H9 (cell line): ENCODE measurements around the gene KCNJ11. TPM values are rescaled to one million over a fixed set of nuclear protein-coding genes. Genes with fewer than 3 reads are reported as not detected.

ENCODE experiments used
- DNase-seq: peaks from one replicate; pipeline ENCODE4 v3.0.0-alpha.2; 2017
- H2AFZ ChIP-seq: one replicate; pipeline ENCODE4 v1.6.1; 2013; ENCODE audit warnings: mild to moderate bottlenecking, low read length, control low read depth, moderate library complexity
- H2AK5ac ChIP-seq: 2 replicates; pipeline ENCODE4 v1.6.1; 2013; ENCODE audit warnings: low read length, control low read depth, mixed read lengths; ENCODE audit not compliant: insufficient read length
- H2BK120ac ChIP-seq: one replicate; pipeline ENCODE4 v1.6.1; 2013; ENCODE audit warnings: low read depth, mild to moderate bottlenecking, low read length, control low read depth, inconsistent platforms; ENCODE audit not compliant: poor library complexity, severe bottlenecking
- H2BK12ac ChIP-seq: 2 replicates; pipeline ENCODE4 v1.6.1; 2013; ENCODE audit warnings: low read length, control low read depth, mixed read lengths, low read depth; ENCODE audit not compliant: insufficient read length
- H2BK15ac ChIP-seq: 2 replicates; pipeline ENCODE4 v1.6.1; 2013; ENCODE audit warnings: low read depth, low read length, control low read depth
- H2BK20ac ChIP-seq: one replicate; pipeline ENCODE4 v1.6.1; 2013; ENCODE audit warnings: low read depth, mild to moderate bottlenecking, low read length, control low read depth, inconsistent platforms; ENCODE audit not compliant: poor library complexity, severe bottlenecking
- H2BK5ac ChIP-seq: 2 replicates; pipeline ENCODE4 v1.6.1; 2013; ENCODE audit warnings: low read length, control low read depth, mixed read lengths; ENCODE audit not compliant: insufficient read length
- H3K14ac ChIP-seq: 2 replicates; pipeline ENCODE4 v1.6.1; 2013; ENCODE audit warnings: low read length, control low read depth; ENCODE audit not compliant: insufficient read depth
- H3K18ac ChIP-seq: 2 replicates; pipeline ENCODE4 v1.6.1; 2013; ENCODE audit warnings: low read depth, mild to moderate bottlenecking, mixed read lengths, low read length, control low read depth; ENCODE audit not compliant: insufficient read length
- H3K23ac ChIP-seq: 2 replicates; pipeline ENCODE4 v1.6.1; 2013; ENCODE audit warnings: low read length, control low read depth, mixed read lengths, low read depth; ENCODE audit not compliant: insufficient read length
- H3K23me2 ChIP-seq: 2 replicates; pipeline ENCODE4 v1.6.1; 2013; ENCODE audit warnings: low read depth, mild to moderate bottlenecking, mixed read lengths, low read length, control low read depth; ENCODE audit not compliant: insufficient read length, poor library complexity, severe bottlenecking
- H3K27ac ChIP-seq: 2 replicates; pipeline ENCODE4 v1.5.1; 2013; ENCODE audit warnings: low read length, control low read depth, mixed read lengths, low read depth; ENCODE audit not compliant: insufficient read length
- H3K27me3 ChIP-seq: 2 replicates; pipeline ENCODE4 v1.6.1; 2013; ENCODE audit warnings: low read length, control low read depth, inconsistent platforms; ENCODE audit not compliant: insufficient read depth
- H3K4ac ChIP-seq: 2 replicates; pipeline ENCODE4 v1.6.1; 2013; ENCODE audit warnings: low read depth, mild to moderate bottlenecking, control low read depth, inconsistent platforms, low read length, moderate library complexity
- H3K4me1 ChIP-seq: 2 replicates; pipeline ENCODE4 v1.6.1; 2013; ENCODE audit warnings: low read length, control low read depth, inconsistent platforms; ENCODE audit not compliant: insufficient read depth
- H3K4me2 ChIP-seq: 2 replicates; pipeline ENCODE4 v1.6.1; 2013; ENCODE audit warnings: low read length, control low read depth, mixed read lengths; ENCODE audit not compliant: insufficient read length, insufficient read depth
- H3K56ac ChIP-seq: 2 replicates; pipeline ENCODE4 v1.6.1; 2013; ENCODE audit warnings: low read depth, mild to moderate bottlenecking, mixed read lengths, low read length, control low read depth; ENCODE audit not compliant: insufficient read length
- H3K79me1 ChIP-seq: 2 replicates; pipeline ENCODE4 v1.6.1; 2013; ENCODE audit warnings: low read depth, mild to moderate bottlenecking, moderate library complexity, low read length, control low read depth, inconsistent platforms; ENCODE audit not compliant: insufficient read depth, poor library complexity, severe bottlenecking
- H3K79me2 ChIP-seq: 2 replicates; pipeline ENCODE4 v1.6.1; 2013; ENCODE audit warnings: low read length, control low read depth, inconsistent platforms; ENCODE audit not compliant: insufficient read depth
- H3K9ac ChIP-seq: 2 replicates; pipeline ENCODE4 v1.6.1; 2013; ENCODE audit warnings: low read length, control low read depth, mixed read lengths; ENCODE audit not compliant: insufficient read length; ENCODE audit errors: extremely low read depth
- H3K9me3 ChIP-seq: one replicate; pipeline ENCODE4 v1.6.1; 2013; ENCODE audit warnings: low read depth, low read length, inconsistent platforms; ENCODE audit not compliant: control insufficient read depth
- H3T11ph ChIP-seq: one replicate; pipeline ENCODE4 v1.6.1; 2013; ENCODE audit warnings: mild to moderate bottlenecking, low read length, control low read depth, inconsistent platforms
- H4K20me1 ChIP-seq: one replicate; pipeline ENCODE4 v1.6.1; 2013; ENCODE audit not compliant: control insufficient read depth, insufficient read length, insufficient read depth
- H4K5ac ChIP-seq: 2 replicates; pipeline ENCODE4 v1.6.1; 2013; ENCODE audit warnings: low read depth, mild to moderate bottlenecking, mixed read lengths, low read length, control low read depth; ENCODE audit not compliant: insufficient read length
- H4K8ac ChIP-seq: replicated peaks from 2 replicates; pipeline ENCODE4 v1.6.1; 2013; ENCODE audit warnings: low read length, control low read depth, mixed read lengths, low read depth; ENCODE audit not compliant: insufficient read length
- H4K91ac ChIP-seq: 2 replicates; pipeline ENCODE4 v1.6.1; 2013; ENCODE audit warnings: low read depth, mild to moderate bottlenecking, moderate library complexity, mixed read lengths, low read length, control low read depth; ENCODE audit not compliant: insufficient read length
- H3K27ac Mint-ChIP-seq, 3 experiments: 2 replicates in 2 of 3; 3 replicates in 1 of 3; pipeline ENCODE4 v1.8.0; 2020 to 2021; ENCODE audit warnings: mixed read lengths in 3 of 3, mild to moderate bottlenecking in 1 of 3, moderate library complexity in 1 of 3
- H3K27me3 Mint-ChIP-seq: 2 replicates; pipeline ENCODE4 v1.8.0; 2021; ENCODE audit warnings: low read depth, mild to moderate bottlenecking, moderate library complexity, mixed read lengths
- H3K36me3 Mint-ChIP-seq, 3 experiments: 2 replicates in 2 of 3; 3 replicates in 1 of 3; pipeline ENCODE4 v1.8.0; 2020 to 2021; ENCODE audit warnings: low read depth in 3 of 3, mixed read lengths in 3 of 3; ENCODE audit not compliant: insufficient read depth in 1 of 3
- H3K4me1 Mint-ChIP-seq, 2 experiments: 2 replicates each; pipeline ENCODE4 v1.8.0; 2020; ENCODE audit warnings: mixed read lengths in 2 of 2
- H3K4me3 Mint-ChIP-seq, 2 experiments: 2 replicates in 1 of 2; 3 replicates in 1 of 2; pipeline ENCODE4 v1.8.0; 2020 to 2021; ENCODE audit warnings: mild to moderate bottlenecking in 2 of 2, mixed read lengths in 2 of 2, moderate library complexity in 1 of 2
- H3K9me3 Mint-ChIP-seq, 2 experiments: 2 replicates in 1 of 2; 3 replicates in 1 of 2; pipeline ENCODE4 v1.8.0; 2020; ENCODE audit warnings: mild to moderate bottlenecking in 2 of 2, mixed read lengths in 2 of 2, moderate library complexity in 1 of 2
- CTCF ChIP-seq: fragments of 200-600 bp; sonication (generic); conservative IDR thresholded peaks from 3 replicates; pipeline ENCODE4 v1.8.0; 2021; ENCODE audit warnings: antibody characterized with exemption, mild to moderate bottlenecking
- WGBS: extraction: QIAGEN DNeasy Blood & Tissue Kit; methylation state at CpG from one replicate; pipeline ENCODE4 v1.1.7; 2013; ENCODE audit warnings: missing lambda C conversion rate, low lambda C conversion rate, mixed read lengths; ENCODE audit not compliant: insufficient read length; ENCODE audit errors: extremely low coverage; 5-methylcytosine and 5-hydroxymethylcytosine counted together
- total RNA-seq: library from RNA; stranded (reverse); gene quantifications from 2 replicates; pipeline ENCODE4 v1.2.1, GENCODE V29; 2021

KCNJ11 gene
- total RNA-seq, 1 experiment from 2014 or later, result 2.3 TPM

DNA sequence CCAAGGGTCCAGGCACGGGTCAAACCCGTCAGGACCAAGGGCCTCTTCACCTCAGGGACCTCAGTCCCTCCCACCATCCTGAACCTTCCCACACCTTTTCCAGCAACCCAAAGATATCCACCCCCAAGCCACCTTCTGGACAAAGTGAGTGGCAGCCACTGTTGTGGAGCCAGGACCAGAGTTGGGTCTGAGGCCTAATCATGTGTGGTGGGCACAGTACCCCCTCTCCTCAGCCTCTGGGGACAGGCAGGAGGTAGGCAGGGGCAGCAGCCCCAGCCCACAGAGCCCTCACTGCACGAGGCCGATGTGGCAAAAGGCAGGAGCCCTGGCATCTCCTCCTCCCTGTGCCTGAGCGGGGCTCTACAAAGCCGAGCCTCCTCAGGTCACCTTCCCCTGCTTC is 2.5 kb downstream of the KCNJ11 start:
- Histone ChIP-seq H2BK120ac (no peak overlapping the region), H2AFZ (no peak overlapping the region), H2BK15ac (no peak overlapping the region), H3K9ac (no peak overlapping the region), H3K56ac (no peak overlapping the region), H3K79me2 (no peaks in the 10 kb centered on the region), H3K9me3 (no peaks in the 10 kb centered on the region), H3K23me2 (no peaks in the 10 kb centered on the region), H4K5ac (no peak overlapping the region), H4K91ac (no peak overlapping the region), H4K8ac (no peak overlapping the region), H3K23ac (no peak overlapping the region), H3T11ph (no peak overlapping the region), H2BK12ac (no peak overlapping the region), H3K4ac (no peak overlapping the region), H4K20me1 (peaks cover 3% of the 10 kb centered on the region), H3K4me1 (no peaks in the 10 kb centered on the region; the same call in 1 of the 2 replicates), H3K14ac (no peak overlapping the region; the same call in 1 of the 2 replicates), H2BK20ac (no peak overlapping the region), H3K27ac (no peak overlapping the region), H3K79me1 (no peaks in the 10 kb centered on the region), H2AK5ac (no peak overlapping the region), H3K4me2 (no peak overlapping the region), H3K18ac (no peak overlapping the region), H2BK5ac (no peak overlapping the region), H3K27me3 (no peaks in the 10 kb centered on the region)
- Mint-ChIP-seq H3K9me3 (0 out of 5 replicates have a peak, but pooled peaks cover 0 to 3% of the 10 kb centered on the region in 2 experiments), H3K4me1 (peaks cover 9 to 17% of the 10 kb centered on the region in 2 experiments), H3K36me3 (peaks cover 7 to 9% (median 8%) of the 10 kb centered on the region in 3 experiments; a peak in 6 of 7 replicates), H3K27me3 (peaks cover 21% of the 10 kb centered on the region), H3K27ac (no peak overlapping the region; a peak in 1 of 7 replicates), H3K4me3 (no peak overlapping the region)
- DNase-seq, result no peak
- TF ChIP-seq CTCF, result no peak
- WGBS, result no CpG with 5 or more reads among the region's 6 CpGs
